Smooth muscle cell (in vitro differentiated cells): Measurements from ENCODE around the gene RGS14. TPM values are rescaled to one million over a fixed set of nuclear protein-coding genes. Genes with fewer than 3 reads are reported as not detected.

Experiments
- DNase-seq: peaks from one replicate; lab custom pipeline; 2025; ENCODE audit not compliant: unreplicated experiment; lab: John Stamatoyannopoulos, UW
- H2AFZ ChIP-seq: fragments of 200-600 bp; sonication (generic); 2 replicates; pipeline ENCODE4 v1.6.0; 2016; ENCODE audit warnings: antibody characterized with exemption, low read depth, mild to moderate bottlenecking
- H3F3A ChIP-seq: fragments of 200-600 bp; sonication (generic); 2 replicates; pipeline ENCODE4 v1.6.0; 2017; ENCODE audit warnings: antibody characterized with exemption, low read depth
- H3K27ac ChIP-seq: fragments of 200-600 bp; sonication (generic); 2 replicates; pipeline ENCODE4 v1.5.1; 2016; ENCODE audit warnings: low read depth, mild to moderate bottlenecking
- H3K27me3 ChIP-seq: fragments of 200-600 bp; sonication (generic); 2 replicates; pipeline ENCODE4 v1.6.1; 2016; ENCODE audit warnings: low read depth, mild to moderate bottlenecking
- H3K36me3 ChIP-seq: fragments of 200-600 bp; sonication (generic); 2 replicates; pipeline ENCODE4 v1.5.1; 2016; ENCODE audit warnings: low read depth
- H3K4me1 ChIP-seq: fragments of 200-600 bp; sonication (generic); 2 replicates; pipeline ENCODE4 v1.5.1; 2016; ENCODE audit warnings: low read depth
- H3K4me2 ChIP-seq: fragments of 200-600 bp; sonication (generic); 2 replicates; pipeline ENCODE4 v1.6.0; 2016; ENCODE audit warnings: mild to moderate bottlenecking
- H3K4me3 ChIP-seq: fragments of 200-600 bp; sonication (generic); 2 replicates; pipeline ENCODE4 v1.5.1; 2016; ENCODE audit warnings: mild to moderate bottlenecking
- H3K79me2 ChIP-seq: fragments of 200-600 bp; sonication (generic); 2 replicates; pipeline ENCODE4 v1.6.0; 2016; ENCODE audit warnings: low read depth, mild to moderate bottlenecking
- H3K9ac ChIP-seq: fragments of 200-600 bp; sonication (generic); 2 replicates; pipeline ENCODE4 v1.6.0; 2016; ENCODE audit warnings: low read depth
- H3K9me3 ChIP-seq: fragments of 200-600 bp; sonication (generic); replicated peaks from 2 replicates; pipeline ENCODE4 v1.5.1; 2016; ENCODE audit warnings: low read depth
- H4K20me1 ChIP-seq: fragments of 200-600 bp; sonication (generic); 2 replicates; pipeline ENCODE4 v1.6.0; 2016; ENCODE audit warnings: low read depth
- CTCF ChIP-seq: fragments of 200-600 bp; sonication (generic); IDR thresholded peaks from 2 replicates; pipeline ENCODE4 v1.5.1; 2017; ENCODE audit warnings: borderline replicate concordance, mild to moderate bottlenecking, antibody characterized with exemption; ENCODE audit not compliant: insufficient read depth, poor library complexity, severe bottlenecking
- WGBS: methylation state at CpG from one replicate; pipeline ENCODE4 v1.1.7; 2016; ENCODE audit warnings: low lambda C conversion rate; 5-methylcytosine and 5-hydroxymethylcytosine counted together
- polyA plus RNA-seq: library from polyadenylated mRNA; unstranded; fragments of >200 nt; fragmentation: Nextera tagmentation; extraction: Ambion mirVana; gene quantifications from 2 replicates; pipeline ENCODE4 v1.2.1, GENCODE V29; 2016
- total RNA-seq: library from RNA; depleted of rRNA; stranded (reverse); fragments of >200 nt; gene quantifications from 2 replicates; pipeline ENCODE4 v1.2.3, GENCODE V29; 2014

Gene RGS14
- total and polyA plus RNA-seq, 2 experiments from 2014 or later: 6.0 to 23.3 TPM

DNA sequence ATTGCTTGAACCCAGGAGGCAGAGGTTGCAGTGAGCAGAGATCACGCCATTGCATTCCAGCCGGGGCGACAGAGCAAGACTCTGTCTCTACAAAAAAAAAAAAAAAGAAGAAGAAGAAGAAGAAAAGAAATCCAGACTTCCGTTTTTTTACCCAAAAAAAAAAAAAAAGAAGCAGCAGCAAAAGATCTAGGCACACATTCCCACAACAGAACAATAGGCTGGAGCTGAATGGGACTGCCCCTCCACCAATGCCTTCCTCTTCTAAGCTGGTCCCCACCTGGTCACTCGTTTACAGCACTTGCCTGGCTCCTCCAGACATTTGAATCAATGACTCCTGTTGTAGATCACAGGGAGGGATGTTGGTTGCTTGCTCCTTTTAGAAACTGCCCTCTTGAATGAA, 4.6 kb upstream of the RGS14 start:
- no peaks in the 10 kb centered on the region for H3K36me3 ChIP-seq
- peaks cover 30% of the 10 kb centered on the region for H3K79me2 ChIP-seq
- DNase-seq: no peak
- no peak overlapping the region for H3K9ac ChIP-seq
- no peaks in the 10 kb centered on the region for H3K9me3 ChIP-seq
- H3K27ac ChIP-seq: no peak overlapping the region
- H2AFZ ChIP-seq: no peak overlapping the region
- peaks cover 12% of the 10 kb centered on the region for H3K4me1 ChIP-seq
- no peaks in the 10 kb centered on the region for H3K27me3 ChIP-seq
- no peak overlapping the region for H3K4me3 ChIP-seq
- TF ChIP-seq CTCF: no peak
- 93% methylated on average over 5 of the region's 5 CpGs for WGBS
- H3K4me2 ChIP-seq: no peak overlapping the region
- H4K20me1 ChIP-seq: peaks cover 10% of the 10 kb centered on the region
- H3F3A ChIP-seq: no peaks in the 10 kb centered on the region

DNA sequence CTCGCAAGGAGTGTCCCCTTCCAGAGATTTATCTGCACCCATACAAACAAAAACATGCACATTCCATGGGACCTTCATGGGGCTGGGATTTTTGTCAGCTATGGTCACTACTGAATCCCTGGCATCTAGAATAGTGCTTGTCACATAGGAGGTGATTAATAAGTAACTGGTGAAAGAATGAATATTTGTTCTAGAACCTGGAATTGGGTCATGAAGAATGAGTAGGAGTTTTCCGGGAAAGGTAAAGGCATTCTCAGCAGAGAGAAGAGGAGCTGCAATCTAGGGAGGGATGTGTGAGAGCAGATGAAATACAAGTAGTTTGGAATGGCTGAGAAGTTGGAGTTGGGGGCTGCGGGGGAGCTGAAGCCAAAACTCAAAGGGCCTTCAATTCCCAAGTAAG, 3.5 kb upstream of the RGS14 start:
- Histone ChIP-seq H2AFZ (no peak overlapping the region), H3K79me2 (peaks cover 20% of the 10 kb centered on the region), H3K27ac (no peak overlapping the region), H3F3A (no peaks in the 10 kb centered on the region), H3K4me2 (no peak overlapping the region), H3K9ac (no peak overlapping the region), H3K36me3 (no peaks in the 10 kb centered on the region), H3K27me3 (no peaks in the 10 kb centered on the region), H3K4me3 (no peak overlapping the region), H3K4me1 (peaks cover 12% of the 10 kb centered on the region), H3K9me3 (no peaks in the 10 kb centered on the region), H4K20me1 (peaks cover 5% of the 10 kb centered on the region)
- 94% methylated on average over 3 of the region's 3 CpGs for WGBS
- DNase-seq: no peak
- TF ChIP-seq CTCF: no peak

DNA sequence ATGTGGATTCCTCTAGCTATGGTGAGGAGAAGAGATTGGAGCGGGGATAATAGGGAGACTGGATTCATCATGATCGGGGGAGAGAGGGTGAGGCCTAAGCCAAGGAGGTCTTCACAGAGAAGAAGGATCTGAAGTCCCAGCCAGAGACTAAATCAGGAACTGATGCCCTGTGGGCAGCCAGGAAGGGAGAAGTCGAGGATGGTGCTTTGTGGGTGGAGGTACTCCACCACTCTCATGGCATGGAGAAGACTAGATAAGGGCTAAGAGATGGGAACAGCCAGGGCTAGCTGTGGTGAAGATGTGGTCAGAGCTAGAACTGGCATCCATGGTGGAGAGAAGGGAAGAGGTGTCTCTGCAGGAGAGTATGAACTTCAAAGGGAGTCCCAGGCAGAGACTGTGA, 3.0 kb upstream of the RGS14 start:
- no peak for TF ChIP-seq CTCF
- Histone ChIP-seq H3K4me2 (no peak overlapping the region), H3K4me1 (peaks cover 12% of the 10 kb centered on the region), H3K4me3 (no peak overlapping the region), H3K79me2 (peaks cover 15% of the 10 kb centered on the region), H4K20me1 (peaks cover under 1% of the 10 kb centered on the region), H3K9ac (no peak overlapping the region), H3F3A (no peaks in the 10 kb centered on the region), H3K9me3 (no peaks in the 10 kb centered on the region), H3K36me3 (no peaks in the 10 kb centered on the region), H3K27me3 (no peaks in the 10 kb centered on the region), H3K27ac (no peak overlapping the region), H2AFZ (no peak overlapping the region)
- DNase-seq: no peak
- 92% methylated on average over 3 of the region's 3 CpGs for WGBS

DNA sequence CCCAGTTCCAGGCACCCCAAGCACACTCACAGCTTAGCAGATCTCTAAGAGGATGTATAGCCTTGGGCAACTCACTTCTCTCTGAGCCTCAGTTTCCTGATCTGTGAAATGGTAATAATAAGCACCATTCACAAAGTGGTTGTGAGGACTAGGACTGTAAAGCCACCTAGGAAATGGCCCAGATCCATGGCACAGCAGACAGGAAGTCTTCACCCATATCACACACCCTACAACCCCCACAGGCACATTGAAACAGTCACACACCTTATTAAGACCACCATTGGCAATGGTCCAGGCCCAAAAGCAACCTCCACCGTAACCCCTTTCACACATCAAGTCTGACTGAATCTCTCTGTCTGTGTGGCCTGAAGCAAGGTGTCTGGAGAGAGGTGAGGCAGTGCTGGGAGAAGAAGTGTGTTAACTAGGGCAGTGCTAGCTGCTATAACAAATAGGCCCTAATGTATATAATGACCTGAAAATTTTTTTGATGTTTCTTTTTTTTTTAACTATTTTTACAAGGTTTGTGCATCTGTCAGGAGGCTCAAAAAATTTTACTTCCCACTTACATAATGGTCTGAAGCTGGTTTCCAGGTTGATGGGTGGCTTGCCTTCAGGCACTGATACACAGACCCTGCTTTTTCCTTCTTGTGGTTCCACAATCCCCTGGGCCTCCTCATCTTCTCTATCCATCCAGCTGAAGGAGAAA, 2.4 kb upstream of the RGS14 start:
- Histone ChIP-seq H3K9me3 (no peaks in the 10 kb centered on the region), H3K27ac (no peak overlapping the region), H3K79me2 (peaks cover 9% of the 10 kb centered on the region), H3K4me3 (no peak overlapping the region), H3K27me3 (no peaks in the 10 kb centered on the region), H3K36me3 (no peaks in the 10 kb centered on the region), H2AFZ (no peak overlapping the region), H3K4me2 (no peak overlapping the region), H3F3A (no peaks in the 10 kb centered on the region), H3K4me1 (peaks cover 6% of the 10 kb centered on the region), H3K9ac (no peak overlapping the region), H4K20me1 (no peaks in the 10 kb centered on the region)
- DNase-seq: no peak
- WGBS: 100% methylated on average over 1 of the region's 1 CpG
- no peak for TF ChIP-seq CTCF
